HT-29 (cell line): Measurements from ENCODE around the gene CPSF4L. TPM values are rescaled to one million over a fixed set of nuclear protein-coding genes. Genes with fewer than 3 reads are reported as not detected.

Source experiments
- DNase-seq: peaks from one replicate; pipeline ENCODE4 v3.0.0-alpha.2; 2015; ENCODE audit warnings: low spot score
- total RNA-seq: library from RNA; depleted of rRNA; stranded (reverse); fragments of >200 nt; shearing (Covaris generic); gene quantifications from 2 replicates; pipeline ENCODE4 v1.2.3, GENCODE V29; 2014; rRNA removed

CPSF4L gene
- total RNA-seq, 1 experiment from 2014 or later, result not detected

GRCh38 chr17:73203135-73203787 is 58.4 kb downstream of the CPSF4L start:
- DNase-seq, result peak; percentile 78

DNA sequence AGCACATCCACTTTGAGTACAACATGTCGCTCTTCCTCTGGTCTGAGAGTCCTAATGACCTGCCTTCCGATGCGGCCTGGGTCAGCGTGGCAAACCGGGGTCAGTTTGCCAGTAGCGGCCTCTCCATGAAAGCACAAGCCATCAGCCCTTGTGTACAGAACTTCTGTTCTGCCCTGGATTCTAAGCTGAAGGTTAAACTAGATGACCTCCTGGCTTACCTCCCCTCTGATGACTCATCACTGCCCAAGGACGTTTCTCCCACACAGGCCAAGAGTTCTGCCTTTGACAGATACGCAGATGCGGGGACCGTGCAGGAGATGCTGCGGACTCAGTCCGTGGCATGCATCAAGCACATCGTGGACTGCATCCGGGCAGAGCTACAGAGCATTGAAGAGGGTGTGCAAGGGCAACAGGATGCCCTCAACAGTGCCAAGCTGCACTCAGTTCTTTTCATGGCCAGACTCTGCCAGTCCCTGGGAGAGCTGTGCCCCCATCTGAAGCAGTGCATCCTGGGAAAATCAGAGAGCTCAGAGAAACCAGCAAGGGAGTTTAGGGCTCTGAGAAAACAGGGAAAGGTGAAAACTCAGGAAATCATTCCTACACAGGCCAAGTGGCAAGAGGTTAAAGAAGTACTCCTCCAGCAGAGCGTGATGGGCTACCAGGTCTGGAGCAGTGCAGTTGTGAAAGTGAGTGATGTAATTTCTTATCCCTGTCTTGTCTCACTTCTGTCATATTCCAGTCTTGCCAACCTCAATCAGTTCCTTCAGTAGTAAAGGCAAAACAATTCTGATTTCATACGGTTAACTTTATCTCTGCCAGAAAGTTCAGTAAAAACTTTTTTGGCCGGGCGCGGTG is 60.2 kb downstream of the CPSF4L start:
- DNase-seq, result no peak

DNA sequence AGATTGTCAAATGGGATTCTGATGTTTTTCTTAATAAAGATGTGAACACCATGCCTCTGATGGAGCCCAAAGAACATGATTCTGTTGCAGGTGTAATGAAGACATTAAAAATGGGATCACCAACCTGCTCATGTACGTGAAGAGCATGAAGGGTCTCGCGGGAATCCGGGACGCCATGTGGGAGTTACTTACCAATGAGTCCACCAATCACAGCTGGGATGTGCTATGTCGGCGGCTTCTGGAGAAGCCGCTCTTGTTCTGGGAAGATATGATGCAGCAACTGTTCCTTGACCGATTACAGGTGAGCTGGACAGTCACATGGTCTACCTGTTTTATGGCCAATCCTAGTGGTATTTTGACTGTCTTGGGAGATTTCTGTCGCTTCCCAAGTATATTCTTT is 61.2 kb downstream of the CPSF4L start:
- no peak for DNase-seq

DNA sequence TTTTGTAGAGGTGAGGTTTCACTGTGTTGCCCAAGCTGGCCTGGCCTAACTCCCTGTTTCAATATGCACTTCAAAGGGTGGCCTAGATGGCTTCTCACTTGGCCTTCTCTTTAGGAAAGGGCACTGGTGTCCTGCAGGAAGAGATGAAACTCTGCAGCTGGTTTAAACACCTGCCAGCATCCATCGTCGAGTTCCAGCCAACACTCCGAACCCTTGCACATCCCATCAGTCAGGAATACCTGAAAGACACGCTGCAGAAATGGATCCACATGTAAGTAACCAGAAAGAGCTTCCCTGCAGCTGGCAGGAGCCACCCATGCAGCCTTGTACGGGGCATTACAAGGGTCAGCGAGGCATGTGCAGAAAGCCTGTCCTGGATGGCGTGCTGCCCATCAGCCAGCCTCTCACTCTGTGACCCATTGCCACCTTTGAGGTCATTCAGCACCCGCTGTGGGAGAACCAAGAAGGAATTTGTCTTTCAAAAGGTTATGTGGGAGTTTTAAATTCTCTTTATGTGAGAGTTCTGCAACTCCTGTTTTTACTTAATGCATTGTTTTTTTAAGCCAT is 61.8 kb downstream of the CPSF4L start:
- DNase-seq, result no peak

DNA sequence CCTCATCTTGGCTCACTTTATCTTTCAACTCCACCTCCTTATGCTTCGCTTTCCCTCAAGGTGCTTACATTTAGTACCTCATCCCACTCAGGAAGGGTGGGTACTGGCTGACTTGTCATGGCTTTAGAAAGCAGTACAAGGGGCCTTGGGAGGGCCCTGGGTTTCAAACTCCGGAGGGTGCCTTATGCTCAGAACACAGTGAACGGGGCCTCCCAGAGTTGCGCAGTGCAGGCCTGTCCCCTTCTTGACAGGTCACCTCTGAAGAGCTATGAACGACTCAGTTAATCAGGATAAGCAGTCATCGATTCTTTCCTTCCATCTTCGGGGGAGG is 62.8 kb downstream of the CPSF4L start:
- DNase-seq, result no peak

Other genes starting within 250 kb of the CPSF4L start
- gene SLC39A11, start 169.2 kb downstream of the CPSF4L start, total RNA-seq, result 18.1 and 20.7 TPM in 2 replicates
- not detected in 2 replicates for gene SSTR2, start 96.9 kb downstream of the CPSF4L start, total RNA-seq
- 16.3 and 23.0 TPM in 2 replicates for gene COG1, start 68.8 kb downstream of the CPSF4L start, total RNA-seq
- gene CDC42EP4, start 50.1 kb upstream of the CPSF4L start, total RNA-seq, result 98.2 and 109 TPM in 2 replicates